Loucy (cell line): ENCODE data around the gene SDK1.

Source experiments
- CTCF ChIP-seq: fragments of 200-600 bp; sonication (generic); conservative IDR thresholded peaks from 2 replicates; pipeline ENCODE4 v1.5.1; 2014; ENCODE audit warnings: mild to moderate bottlenecking, antibody characterized with exemption, low read length
- EZH2phosphoT487 ChIP-seq: fragments of 200-600 bp; IDR thresholded peaks from 2 replicates; pipeline ENCODE4 v1.6.1; 2018; ENCODE audit warnings: antibody characterized with exemption, mild to moderate bottlenecking, moderate library complexity, borderline replicate concordance

- TF ChIP-seq CTCF (no peak), EZH2phosphoT487 (no peak)
Observed at GRCh38 chr7:3969286-3969685, 668.2 kb downstream of the SDK1 start.
